HG02981 (cell line): ENCODE data around the gene SLC52A3.
"Not testable (repeated sequence)": the region's sequence is repeated elsewhere in the genome, so short reads cannot be mapped to it uniquely, and the experiment has no call there.

ENCODE experiments used
- ATAC-seq: cut with Tn5 transposase; IDR thresholded peaks from one replicate; pipeline ENCODE4 v1.9.1; 2021; ENCODE audit warnings: mild to moderate bottlenecking, moderate library complexity; ENCODE audit not compliant: unreplicated experiment

Gene SLC52A3

GRCh38 chr20:730005-730404, 38.3 kb downstream of the SLC52A3 start:
- no peak for ATAC-seq

GRCh38 chr20:728256-728944, 39.9 kb downstream of the SLC52A3 start:
- ATAC-seq: no peak

- ATAC-seq: no peak
Observed at GRCh38 chr20:726160-726559, 42.1 kb downstream of the SLC52A3 start.

- ATAC-seq: no peak
Observed at GRCh38 chr20:725491-725890, 42.8 kb downstream of the SLC52A3 start.

GRCh38 chr20:724797-725196, 43.5 kb downstream of the SLC52A3 start:
- not testable (repeated sequence) for ATAC-seq

- no peak for ATAC-seq
Observed at GRCh38 chr20:723756-724155, 44.5 kb downstream of the SLC52A3 start.

GRCh38 chr20:722822-723644, 45.3 kb downstream of the SLC52A3 start:
- no peak for ATAC-seq

GRCh38 chr20:721876-722275, 46.4 kb downstream of the SLC52A3 start:
- no peak for ATAC-seq

- ATAC-seq: no peak
Observed at GRCh38 chr20:719816-720215, 48.5 kb downstream of the SLC52A3 start.

- ATAC-seq: no peak
Observed at GRCh38 chr20:719068-719467, 49.2 kb downstream of the SLC52A3 start.

- ATAC-seq: no peak
Observed at GRCh38 chr20:717832-718231, 50.5 kb downstream of the SLC52A3 start.

GRCh38 chr20:717271-717670, 51.0 kb downstream of the SLC52A3 start:
- ATAC-seq: no peak

GRCh38 chr20:714453-714852, 53.8 kb downstream of the SLC52A3 start:
- ATAC-seq: no peak

GRCh38 chr20:711576-711975, 56.7 kb downstream of the SLC52A3 start:
- no peak for ATAC-seq

GRCh38 chr20:710780-711450, 57.4 kb downstream of the SLC52A3 start:
- ATAC-seq: no peak
